IPS DF 19.7 (cell line): ENCODE measurements around the gene ZIK1.

Experiments
- DNase-seq: peaks from one replicate; pipeline ENCODE4 v3.0.0-alpha.2; 2013; ENCODE audit warnings: low read depth, low spot score

ZIK1 gene

DNA sequence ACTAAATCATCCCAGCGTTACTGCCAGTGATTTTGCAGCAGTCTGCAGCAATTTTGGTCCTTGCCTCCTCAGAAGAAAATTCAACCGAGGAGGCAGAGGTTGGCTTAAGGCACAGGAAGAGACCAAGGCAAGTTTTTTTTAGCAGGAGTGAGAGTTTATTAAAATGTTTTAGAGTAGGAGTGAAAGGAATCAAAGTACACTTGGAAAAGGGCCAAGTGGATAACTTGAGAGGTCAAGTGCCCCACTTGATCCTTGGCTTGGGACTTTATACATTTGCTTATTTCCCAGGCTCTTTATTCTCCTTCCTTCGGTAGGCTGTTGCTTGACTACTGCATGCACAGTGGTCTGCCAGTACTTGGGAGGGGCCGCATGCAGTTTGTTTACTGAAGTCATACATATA, 27.2 kb downstream of the ZIK1 start:
- no peak for DNase-seq

DNA sequence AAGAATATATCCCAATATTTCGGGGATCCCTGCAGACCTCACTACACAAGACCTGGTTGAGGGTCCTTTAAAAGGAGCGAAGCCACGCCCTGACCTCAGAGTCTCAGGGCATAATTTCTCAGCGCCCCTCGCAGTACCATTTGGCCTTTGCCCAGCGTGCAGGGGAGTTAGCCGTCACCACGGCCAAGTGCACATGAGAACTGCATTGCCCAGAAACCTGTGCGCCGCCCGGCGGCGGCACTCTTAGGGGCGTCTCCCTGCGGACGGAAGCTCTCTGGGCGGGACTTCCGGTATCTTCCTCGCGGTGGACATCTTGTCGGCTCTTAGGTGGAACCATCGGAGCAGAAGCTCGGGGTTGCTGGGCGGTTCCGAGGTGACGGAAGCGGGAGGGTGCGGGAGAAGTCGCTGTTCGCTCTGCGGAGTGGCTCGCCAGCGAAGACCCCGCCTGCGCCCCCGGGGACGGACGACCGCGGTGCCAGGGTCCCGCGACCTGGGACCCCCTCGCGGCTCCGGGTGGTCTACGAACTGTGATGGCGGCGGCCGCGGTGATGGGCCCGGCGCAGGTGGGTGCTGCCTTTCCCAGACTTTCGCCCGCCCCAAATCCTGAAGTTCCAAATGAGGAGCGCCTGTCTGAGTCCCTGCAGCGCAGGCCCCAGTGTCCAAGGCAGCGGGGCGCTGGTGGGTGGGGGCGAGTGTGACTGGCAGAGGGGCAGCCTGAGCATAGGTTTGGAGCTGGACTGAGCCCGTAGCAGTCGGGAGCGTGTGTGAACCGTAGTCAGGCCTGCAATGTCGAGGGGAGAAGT, 30.2 kb downstream of the ZIK1 start, which contains the start of gene ZNF134:
TSS of gene ZNF134 (plus strand) at position 302 of the 803 bp plus-strand sequence. CDS start 5,227 bp downstream, outside the sequence.
- peak; percentile 77 for DNase-seq

DNA sequence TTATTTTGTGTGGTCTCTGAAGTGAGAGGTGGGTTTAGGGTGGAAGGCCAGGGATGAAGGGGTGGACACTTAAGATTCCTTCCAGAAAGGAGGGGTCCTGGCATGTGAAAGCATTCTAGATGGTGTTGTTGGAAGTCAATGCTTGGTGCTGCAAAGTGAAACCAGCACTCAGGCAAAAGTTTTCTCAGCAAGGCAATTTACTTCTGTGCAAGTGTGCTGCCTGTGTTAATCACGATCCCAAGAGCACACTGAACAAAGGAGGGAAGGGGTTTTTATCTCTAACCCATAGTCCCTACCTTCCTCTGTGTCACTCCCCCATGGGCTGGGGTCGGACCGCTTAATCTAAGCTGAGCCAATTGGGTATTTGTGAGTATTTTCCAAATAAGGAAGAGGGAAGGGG, 31.4 kb downstream of the ZIK1 start:
- no peak for DNase-seq

DNA sequence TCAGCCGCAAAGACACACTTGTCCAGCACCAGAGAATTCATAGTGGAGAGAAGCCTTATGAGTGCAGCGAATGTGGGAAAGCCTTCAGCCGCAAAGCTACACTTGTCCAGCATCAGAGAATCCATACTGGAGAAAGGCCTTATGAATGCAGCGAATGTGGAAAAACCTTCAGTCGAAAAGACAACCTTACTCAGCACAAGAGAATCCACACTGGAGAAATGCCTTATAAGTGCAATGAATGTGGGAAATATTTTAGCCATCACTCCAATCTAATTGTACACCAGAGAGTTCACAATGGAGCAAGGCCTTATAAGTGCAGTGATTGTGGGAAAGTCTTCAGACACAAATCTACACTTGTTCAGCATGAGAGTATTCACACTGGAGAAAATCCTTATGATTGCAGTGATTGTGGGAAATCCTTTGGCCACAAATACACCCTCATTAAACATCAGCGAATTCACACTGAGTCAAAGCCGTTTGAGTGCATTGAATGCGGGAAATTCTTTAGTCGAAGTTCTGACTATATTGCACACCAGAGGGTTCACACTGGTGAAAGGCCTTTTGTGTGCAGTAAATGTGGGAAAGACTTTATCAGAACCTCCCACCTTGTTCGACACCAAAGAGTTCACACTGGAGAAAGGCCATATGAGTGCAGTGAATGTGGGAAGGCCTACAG, 36.9 kb downstream of the ZIK1 start:
- no peak for DNase-seq

DNA sequence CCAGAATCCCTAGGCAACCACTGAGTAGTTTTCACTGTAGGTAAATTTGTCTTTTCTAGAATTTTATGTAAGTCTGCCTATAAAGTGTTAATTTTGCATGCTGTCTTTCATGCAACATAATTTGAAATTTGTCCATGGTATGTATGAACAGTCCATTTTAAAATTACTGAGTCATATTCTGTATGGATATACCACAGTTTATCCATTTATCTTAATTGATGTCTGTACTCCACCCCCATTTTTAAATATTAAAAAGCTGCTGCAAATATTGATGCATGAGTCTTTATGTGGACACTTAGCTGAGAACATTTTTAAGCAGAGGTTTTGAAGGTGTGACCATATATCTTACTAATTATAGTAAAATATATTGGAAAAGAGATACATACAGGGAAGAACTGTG, 39.1 kb downstream of the ZIK1 start:
- no peak for DNase-seq

DNA sequence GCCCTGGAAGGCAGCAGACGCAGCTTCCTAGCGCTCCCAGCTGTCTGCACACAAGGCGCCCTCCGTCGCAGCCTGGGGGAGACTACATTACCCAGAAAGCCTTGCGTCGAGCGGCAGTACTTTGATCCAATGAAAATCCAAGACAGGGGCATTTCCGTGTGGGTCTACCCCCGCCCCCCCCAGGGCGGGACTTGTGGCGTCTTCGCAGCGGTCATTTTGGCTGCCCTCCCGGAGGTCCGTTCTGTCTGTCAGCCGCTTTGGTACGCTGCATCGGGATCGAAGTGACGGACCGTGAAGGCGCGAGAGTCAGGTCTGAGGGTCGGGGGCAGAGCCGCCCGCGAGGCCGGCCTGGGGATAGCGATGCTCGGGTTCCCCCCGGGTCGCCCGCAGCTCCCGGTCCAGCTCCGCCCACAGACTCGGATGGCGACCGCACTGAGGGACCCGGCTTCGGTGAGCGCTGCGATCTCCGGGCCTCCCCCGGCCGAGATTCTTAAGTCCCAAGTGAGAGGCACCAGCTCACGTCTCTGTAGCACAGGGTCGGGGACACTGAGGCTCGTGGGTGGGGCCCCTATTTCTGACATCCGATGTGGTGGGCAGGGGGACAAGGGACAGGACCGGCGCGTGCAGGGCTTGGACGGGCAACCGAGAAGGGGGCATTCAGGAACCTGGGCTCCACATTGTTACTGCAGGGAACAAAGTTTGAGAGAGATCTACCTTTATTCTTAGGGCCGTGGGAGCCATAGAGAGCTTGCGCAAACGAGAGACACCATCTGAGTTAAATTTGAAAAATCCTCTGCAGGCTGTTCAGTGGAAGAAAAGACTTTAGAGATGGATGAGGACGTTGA, 49.3 kb downstream of the ZIK1 start, which contains the start of gene ZNF211:
TSS of gene ZNF211 (plus strand) at position 182 of the 845 bp plus-strand sequence. CDS start at position 361, 179 bp downstream.
- peak; percentile 93 for DNase-seq

DNA sequence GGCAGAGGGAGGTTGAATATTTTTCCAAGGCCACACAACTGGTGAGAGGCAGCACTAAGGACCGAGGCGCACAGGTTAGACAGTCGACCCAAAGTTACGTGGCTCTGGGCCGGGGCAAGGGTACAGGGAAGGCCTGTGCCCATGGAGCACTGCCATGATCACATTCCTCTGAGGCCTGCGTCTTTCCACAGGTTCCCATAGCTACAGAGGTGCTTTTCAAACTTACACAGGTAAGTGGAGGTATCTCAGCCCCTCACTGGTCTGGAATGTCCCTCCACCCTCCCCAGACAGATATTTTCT, 49.8 kb downstream of the ZIK1 start:
- DNase-seq: no peak

DNA sequence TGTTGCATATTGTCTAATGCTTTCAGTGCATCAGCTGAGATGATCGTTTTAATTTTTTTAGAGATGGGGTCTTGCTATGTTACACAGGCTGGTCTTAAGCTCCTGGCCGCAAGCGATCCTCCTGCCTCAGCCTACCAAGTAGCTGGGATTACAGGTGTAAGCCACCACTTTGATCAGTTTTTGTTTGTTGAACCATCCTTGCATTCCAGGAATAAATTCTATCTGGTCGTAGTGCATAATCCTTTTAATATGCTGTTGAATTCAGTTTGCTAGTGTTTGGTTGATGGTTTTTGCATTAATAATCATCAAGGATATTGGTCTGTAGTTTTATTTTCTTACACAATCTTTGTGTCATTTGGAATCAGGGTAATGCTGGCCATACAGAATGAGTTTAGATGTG, 53.4 kb downstream of the ZIK1 start:
- no peak for DNase-seq

DNA sequence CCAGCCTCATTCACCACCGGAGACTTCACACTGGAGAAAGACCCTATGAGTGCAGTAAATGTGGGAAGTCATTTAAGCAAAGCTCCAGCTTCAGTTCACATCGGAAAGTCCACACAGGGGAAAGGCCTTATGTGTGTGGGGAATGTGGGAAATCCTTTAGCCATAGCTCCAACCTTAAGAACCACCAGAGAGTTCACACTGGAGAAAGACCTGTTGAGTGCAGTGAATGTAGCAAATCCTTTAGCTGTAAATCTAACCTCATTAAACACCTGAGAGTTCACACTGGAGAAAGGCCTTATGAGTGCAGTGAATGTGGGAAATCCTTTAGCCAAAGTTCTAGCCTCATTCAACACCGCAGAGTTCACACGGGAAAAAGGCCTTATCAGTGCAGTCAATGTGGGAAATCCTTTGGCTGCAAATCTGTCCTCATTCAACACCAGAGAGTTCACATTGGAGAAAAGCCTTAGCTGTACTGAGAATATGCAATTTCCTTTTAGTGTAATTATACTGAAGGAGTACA, 57.8 kb downstream of the ZIK1 start:
- DNase-seq: no peak

DNA sequence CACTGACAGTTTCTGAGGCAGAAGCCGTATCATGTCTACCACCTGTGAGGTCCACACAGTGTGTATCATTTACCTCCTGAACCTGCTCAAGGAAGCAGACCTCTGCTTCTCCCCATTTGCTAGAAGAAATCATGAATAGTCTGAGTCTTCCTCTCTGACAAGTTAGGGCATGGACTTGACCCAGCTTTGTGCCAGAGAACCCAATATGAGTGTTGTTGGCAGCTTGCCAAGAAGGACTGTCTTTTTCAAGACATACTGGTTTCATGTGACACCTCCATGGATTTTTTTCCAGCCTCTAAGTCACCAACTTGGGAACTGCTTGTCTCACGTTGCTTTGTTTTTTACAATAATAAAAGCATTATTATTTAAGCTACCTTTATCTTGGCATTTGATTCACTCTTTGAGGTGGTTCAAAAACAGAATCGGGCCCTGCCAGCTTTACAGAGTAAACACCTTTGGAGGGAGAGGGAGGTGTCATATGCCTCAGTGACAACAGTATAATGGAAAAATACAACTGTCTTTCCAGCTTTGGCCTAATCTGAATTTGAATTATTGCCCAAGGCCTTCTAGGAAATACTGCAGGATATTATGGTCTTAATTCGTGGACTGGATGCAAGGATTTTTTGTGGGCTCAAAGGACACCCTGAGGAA, 58.6 kb downstream of the ZIK1 start:
- no peak for DNase-seq
